Activated T-cell treated with anti-CD3 and anti-CD28 coated beads, Interleukin-2, amount 50 U/mL, for 24 hours (primary cell): Measurements from ENCODE around the gene MIDN.

Experiments
- DNase-seq: peaks from one replicate; pipeline ENCODE4 v3.0.0-alpha.2; 2020
- H3K27ac Mint-ChIP-seq: 2 replicates; pipeline ENCODE4 v1.8.0; 2020; ENCODE audit warnings: mild to moderate bottlenecking, mixed read lengths
- H3K27me3 Mint-ChIP-seq: 2 replicates; pipeline ENCODE4 v1.8.0; 2020; ENCODE audit warnings: mixed read lengths
- H3K36me3 Mint-ChIP-seq: 2 replicates; pipeline ENCODE4 v1.8.0; 2020; ENCODE audit warnings: low read depth, mixed read lengths
- H3K4me1 Mint-ChIP-seq: 2 replicates; pipeline ENCODE4 v1.8.0; 2020; ENCODE audit warnings: low read depth, mixed read lengths
- H3K4me3 Mint-ChIP-seq: 2 replicates; pipeline ENCODE4 v1.8.0; 2020; ENCODE audit warnings: mild to moderate bottlenecking, moderate library complexity, mixed read lengths
- H3K9me3 Mint-ChIP-seq: 2 replicates; pipeline ENCODE4 v1.8.0; 2020; ENCODE audit warnings: mixed read lengths

The MIDN gene

DNA sequence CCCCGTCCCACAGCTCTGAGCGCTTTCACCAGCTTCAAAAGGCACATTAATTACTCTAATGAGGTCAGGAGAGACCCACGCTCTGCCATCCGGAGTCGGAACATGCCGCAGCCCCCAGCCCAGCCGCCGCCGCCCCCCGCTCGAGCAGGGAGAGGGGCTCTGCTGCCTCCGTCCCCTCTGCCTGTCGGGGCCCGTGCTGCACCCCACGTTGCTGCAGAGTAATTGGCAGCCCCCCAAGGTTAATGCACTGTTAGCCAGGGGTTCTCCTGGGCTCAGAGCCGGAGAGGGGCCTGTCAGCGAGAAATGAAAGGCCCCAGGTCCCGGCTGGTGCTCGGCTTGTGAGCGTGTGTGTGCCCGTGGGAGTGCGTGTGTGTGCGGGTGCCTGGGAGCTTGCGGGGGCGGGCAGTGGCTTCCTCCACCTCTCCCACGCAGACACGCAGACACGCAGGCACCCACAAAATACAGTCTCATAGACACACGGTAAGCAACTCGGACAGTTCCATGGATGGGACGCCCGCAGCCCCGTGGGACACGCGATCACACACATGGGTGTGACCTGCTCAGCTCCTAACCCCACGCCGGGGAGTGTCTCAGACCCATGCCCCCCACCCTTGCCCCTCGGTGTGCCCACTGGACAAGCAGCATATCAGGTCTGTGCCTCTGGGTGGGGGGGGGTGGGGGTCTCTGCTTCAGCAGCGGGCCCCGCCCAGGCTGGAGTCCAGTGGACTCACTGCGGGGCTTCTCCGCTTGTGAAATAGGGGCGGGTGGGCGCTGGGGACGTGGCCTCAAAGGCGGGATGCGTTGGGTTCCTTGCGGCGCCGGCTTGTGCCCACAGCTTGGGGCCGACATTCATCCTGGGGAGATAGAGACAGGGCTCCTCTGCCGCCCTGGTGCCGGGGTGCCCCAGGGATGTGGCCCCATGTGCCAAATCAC lies 32.5 kb downstream of the MIDN start:
- Mint-ChIP-seq H3K4me1 (peaks cover 21% of the 10 kb centered on the region), H3K9me3 (no peaks in the 10 kb centered on the region), H3K36me3 (peaks cover 41% of the 10 kb centered on the region), H3K4me3 (no peak overlapping the region), H3K27ac (no peak overlapping the region), H3K27me3 (peaks cover 16% of the 10 kb centered on the region)
- DNase-seq, result no peak

DNA sequence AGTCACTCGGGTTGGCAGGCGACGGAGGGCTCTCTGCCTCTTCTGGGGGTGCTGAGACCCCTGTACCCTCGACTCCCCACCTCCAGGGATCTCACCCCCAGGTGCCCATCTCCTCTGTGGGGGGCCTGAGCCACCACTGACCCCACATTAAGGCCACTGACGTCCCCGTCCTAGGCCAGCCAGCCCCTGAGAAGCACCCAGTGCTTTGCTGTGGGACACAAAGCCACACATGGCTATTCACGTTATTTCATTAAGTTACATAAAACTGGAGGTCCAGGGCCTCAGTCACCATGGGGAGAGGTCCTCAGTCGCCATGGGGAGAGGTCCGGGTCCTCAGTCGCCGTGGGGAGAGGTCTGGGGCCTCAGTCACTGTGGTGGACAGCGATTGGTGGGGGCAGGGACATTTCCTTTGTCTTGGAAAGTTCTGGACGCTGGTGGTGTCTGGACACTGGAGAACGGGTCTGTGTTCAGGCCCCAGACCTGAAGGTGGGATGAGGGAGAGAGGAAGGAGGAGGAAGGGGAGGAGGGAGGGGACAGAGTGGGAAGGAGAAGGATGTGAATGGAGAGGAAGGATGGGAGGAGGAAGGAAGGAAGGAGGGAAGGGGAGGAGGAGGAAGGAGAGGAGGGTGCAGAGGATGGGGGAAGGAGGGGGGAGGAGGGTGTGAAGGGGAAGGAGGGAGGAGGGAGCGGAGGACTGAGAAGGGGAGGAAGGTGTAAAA lies 33.3 kb downstream of the MIDN start:
- no peak overlapping the region for H3K27ac Mint-ChIP-seq
- H3K9me3 Mint-ChIP-seq, result no peaks in the 10 kb centered on the region
- no peak overlapping the region for H3K4me3 Mint-ChIP-seq
- peaks cover 21% of the 10 kb centered on the region for H3K4me1 Mint-ChIP-seq
- H3K36me3 Mint-ChIP-seq, result peaks cover 36% of the 10 kb centered on the region
- H3K27me3 Mint-ChIP-seq, result peaks cover 20% of the 10 kb centered on the region
- no peak for DNase-seq

DNA sequence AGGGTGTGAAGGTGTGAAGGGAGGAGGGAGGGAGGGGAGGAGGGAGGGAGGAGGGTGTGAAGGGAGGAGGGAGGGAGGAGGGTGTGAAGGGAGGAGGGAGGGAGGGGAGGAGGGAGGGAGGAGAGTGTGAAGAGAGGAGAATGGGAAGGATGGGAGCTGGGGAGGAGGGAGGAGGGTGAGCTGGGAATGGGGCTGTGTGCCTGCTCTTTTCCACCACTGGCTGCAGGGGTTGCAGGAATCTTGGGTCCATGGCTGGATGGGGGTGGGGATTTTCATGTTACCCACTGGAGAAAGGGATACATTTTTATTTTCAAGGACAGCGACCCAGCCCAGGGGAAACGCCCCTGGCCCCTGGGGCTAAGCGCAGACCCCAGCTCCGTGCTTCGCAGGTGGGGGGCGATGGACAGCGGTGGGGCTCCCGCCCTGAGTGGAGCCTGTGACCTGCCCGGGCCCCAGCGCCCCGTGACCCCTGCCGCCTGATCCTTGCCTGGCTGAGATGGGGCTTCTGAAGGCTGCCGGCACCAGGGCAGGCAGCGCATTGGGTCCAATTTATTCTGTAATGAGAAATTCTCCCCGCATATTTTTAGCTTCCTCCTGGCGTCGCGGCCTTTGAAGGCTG lies 34.3 kb downstream of the MIDN start:
- Mint-ChIP-seq H3K27me3 (peaks cover 24% of the 10 kb centered on the region), H3K4me1 (peaks cover 15% of the 10 kb centered on the region), H3K4me3 (no peak overlapping the region), H3K27ac (no peak overlapping the region), H3K9me3 (no peaks in the 10 kb centered on the region), H3K36me3 (peaks cover 27% of the 10 kb centered on the region)
- DNase-seq, result no peak

DNA sequence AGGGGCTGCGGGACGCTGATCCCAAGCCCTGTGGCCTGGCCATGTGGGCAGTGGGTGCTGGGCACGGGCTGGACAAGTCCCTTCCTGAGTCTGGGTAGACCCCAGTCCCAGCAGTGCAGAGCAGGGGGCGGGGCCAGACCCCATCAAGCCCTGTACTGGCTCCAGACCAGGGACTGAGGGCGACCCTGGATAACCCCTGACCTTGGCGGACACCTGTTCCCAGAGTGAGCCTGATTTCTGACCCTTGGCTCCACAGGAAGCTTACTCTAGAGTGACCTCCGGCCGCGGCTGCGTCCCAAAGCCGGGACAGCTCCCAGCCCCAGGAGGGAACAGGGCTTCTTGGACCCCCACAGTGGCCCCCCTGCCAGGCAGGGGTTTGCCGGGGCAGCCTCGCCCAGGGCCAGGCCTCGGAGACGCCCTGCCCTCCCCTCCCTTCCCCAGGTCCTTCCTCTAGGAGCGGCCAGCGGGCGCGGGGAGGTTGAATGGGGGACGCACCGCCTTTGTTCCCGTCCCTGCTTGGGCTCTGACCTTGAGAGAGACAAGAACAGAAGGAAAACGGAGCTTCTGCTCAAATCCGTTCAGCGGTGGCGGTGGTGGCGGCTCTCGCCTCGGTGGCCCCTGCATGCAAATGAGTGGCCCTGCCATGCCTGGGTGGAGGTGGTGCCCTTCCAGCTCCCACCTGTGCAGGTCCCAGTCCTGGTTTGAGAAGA lies 35.0 kb downstream of the MIDN start:
- Mint-ChIP-seq H3K4me1 (peaks cover 10% of the 10 kb centered on the region), H3K27ac (no peak overlapping the region), H3K36me3 (peaks cover 20% of the 10 kb centered on the region), H3K9me3 (no peaks in the 10 kb centered on the region), H3K27me3 (peaks cover 29% of the 10 kb centered on the region), H3K4me3 (no peak overlapping the region)
- DNase-seq, result no peak

DNA sequence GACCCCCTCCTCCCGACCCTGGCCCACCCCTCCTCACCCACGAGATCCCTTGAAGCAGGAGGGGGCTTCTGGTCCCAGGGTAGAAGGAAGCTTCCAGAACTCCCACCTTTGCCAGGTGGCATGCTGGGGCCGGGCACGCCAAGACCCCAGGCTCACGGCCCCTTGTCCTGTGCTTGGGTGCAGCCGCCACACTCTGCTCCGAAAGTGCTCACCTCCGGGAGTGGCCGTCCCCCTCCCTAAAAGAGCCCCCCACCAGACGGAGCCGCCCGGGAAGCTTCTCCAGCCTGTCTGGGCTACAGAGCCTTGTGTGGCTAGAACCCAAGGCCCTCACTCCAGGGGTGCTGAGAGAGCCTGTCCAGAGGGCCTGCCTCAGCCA lies 35.5 kb downstream of the MIDN start:
- no peak overlapping the region for H3K27ac Mint-ChIP-seq
- H3K36me3 Mint-ChIP-seq, result peaks cover 16% of the 10 kb centered on the region
- peaks cover 31% of the 10 kb centered on the region for H3K27me3 Mint-ChIP-seq
- no peak overlapping the region for H3K4me3 Mint-ChIP-seq
- no peaks in the 10 kb centered on the region for H3K9me3 Mint-ChIP-seq
- peaks cover 10% of the 10 kb centered on the region for H3K4me1 Mint-ChIP-seq
- DNase-seq, result no peak

DNA sequence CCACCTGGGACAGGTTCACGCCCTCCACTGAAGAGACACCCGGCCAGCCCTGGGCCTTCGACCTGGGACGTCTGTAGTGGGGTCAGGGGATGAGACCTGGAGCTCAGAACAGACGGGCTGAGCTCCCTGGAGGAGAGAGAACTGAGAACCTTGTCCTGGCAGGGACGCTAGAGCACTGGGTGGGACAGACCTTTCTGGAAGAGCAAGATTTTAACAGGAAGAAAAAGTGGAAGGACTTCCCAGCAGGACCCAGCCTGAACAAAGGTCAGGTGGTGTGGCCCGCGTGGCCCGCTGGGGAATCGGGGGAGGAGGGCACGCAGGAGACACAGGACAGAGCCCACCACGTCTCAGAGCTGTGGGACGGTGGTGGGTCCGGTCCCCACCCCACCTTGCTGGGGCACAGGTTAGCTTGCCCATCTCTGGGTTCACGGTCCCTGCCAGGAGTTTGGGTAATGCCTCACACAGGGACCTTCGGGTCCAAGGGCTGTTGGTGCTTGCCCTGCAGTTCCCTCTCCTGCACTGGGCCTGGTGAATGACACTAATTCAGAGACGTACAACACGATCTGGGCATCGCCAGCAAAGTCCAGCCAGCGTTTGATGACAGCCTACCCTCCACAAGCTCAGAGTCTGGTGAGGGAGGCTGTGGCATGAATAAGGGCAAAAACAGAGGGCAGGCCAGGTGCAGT lies 36.1 kb downstream of the MIDN start:
- peak overlapping the region; percentile 1 for H3K27ac Mint-ChIP-seq
- peak overlapping the region; percentile 1 for H3K4me3 Mint-ChIP-seq
- no peak for DNase-seq
- H3K9me3 Mint-ChIP-seq, result no peaks in the 10 kb centered on the region
- H3K27me3 Mint-ChIP-seq, result peaks cover 35% of the 10 kb centered on the region
- peaks cover 11% of the 10 kb centered on the region for H3K36me3 Mint-ChIP-seq
- H3K4me1 Mint-ChIP-seq, result peaks cover 10% of the 10 kb centered on the region

DNA sequence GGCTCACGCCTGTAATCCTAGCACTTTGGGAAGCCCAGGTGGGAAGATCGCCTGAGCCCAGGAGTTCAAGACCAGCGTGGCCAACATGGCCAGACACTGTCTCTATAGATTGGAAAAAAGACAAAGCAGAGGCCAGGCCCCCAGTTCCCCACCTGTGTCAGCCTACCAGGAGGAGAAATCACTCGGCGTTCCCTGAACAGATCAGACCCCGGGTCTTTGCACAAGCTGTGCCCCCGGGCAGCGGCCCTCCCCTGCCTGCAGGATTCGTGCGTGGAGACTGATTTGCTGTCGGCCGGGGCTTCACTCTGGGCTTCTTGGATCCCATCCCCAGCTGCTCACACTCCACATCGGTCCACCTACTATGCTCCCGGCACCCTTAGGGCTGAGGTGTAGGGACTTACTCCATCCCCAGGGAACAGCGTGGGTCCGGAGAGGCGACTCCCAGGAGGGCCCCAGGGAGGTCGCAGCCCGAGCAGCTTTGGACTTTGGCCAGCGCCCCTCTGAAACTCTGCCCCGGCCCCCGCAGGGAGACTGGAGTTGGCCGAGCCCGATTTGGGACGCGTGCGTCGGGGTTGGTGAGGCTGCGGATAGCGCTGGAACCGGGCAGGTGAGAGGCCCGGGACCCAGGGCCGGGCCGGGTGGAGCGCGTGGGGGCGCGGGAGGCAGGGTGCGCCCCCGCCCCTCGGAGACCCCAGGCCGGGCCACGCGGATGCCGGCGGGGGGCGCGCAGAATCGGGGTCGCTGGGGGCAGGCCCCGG lies 36.8 kb downstream of the MIDN start:
- peaks cover 5% of the 10 kb centered on the region for H3K4me1 Mint-ChIP-seq
- H3K4me3 Mint-ChIP-seq, result peak overlapping the region; percentile 1
- H3K27me3 Mint-ChIP-seq, result peaks cover 35% of the 10 kb centered on the region
- H3K27ac Mint-ChIP-seq, result peak overlapping the region; percentile 1
- H3K9me3 Mint-ChIP-seq, result no peaks in the 10 kb centered on the region
- no peak for DNase-seq
- H3K36me3 Mint-ChIP-seq, result peaks cover 4% of the 10 kb centered on the region

DNA sequence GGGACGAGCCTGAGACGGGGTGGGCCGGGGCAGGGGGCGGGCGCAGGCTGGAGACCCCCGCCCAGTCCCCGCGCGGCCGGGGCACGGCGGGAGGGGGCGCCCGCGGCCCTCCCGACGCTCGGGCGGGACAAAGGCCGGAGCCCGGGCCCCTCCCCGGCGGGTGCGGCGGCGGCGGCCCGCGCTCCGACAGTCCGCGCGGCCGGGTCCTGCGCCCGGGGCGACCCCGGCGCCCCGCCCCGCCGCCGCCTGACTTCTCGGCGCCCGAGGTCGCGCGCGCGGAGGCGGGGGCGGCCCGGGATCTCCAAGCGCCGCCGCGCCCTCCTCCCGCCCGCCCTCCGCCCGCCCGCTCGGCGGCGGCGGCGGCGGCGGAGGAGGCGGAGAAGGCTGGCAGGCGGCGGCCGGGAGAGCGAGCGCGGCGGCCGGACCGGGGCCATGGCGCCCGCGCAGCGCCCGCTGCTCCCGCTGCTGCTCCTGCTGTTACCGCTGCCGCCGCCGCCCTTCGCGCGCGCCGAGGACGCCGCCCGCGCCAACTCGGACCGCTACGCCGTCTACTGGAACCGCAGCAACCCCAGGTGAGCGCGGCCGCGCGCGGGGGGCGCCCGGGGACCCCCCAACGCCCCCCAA lies 37.5 kb downstream of the MIDN start, which contains the start of gene EFNA2:
Gene EFNA2, plus strand, starts transcription at position 137 of the 624 bp plus-strand sequence. Its CDS starts 296 bp downstream, at position 433.
- no peak for DNase-seq
- H3K9me3 Mint-ChIP-seq, result no peaks in the 10 kb centered on the region
- H3K27ac Mint-ChIP-seq, result peak within 1 kb of the TSS; percentile 1
- H3K4me3 Mint-ChIP-seq, result peak within 1 kb of the TSS; percentile 54
- H3K36me3 Mint-ChIP-seq, result no peaks in the 10 kb centered on the region
- peaks cover 3% of the 10 kb centered on the region for H3K4me1 Mint-ChIP-seq
- peaks cover 35% of the 10 kb centered on the region for H3K27me3 Mint-ChIP-seq

DNA sequence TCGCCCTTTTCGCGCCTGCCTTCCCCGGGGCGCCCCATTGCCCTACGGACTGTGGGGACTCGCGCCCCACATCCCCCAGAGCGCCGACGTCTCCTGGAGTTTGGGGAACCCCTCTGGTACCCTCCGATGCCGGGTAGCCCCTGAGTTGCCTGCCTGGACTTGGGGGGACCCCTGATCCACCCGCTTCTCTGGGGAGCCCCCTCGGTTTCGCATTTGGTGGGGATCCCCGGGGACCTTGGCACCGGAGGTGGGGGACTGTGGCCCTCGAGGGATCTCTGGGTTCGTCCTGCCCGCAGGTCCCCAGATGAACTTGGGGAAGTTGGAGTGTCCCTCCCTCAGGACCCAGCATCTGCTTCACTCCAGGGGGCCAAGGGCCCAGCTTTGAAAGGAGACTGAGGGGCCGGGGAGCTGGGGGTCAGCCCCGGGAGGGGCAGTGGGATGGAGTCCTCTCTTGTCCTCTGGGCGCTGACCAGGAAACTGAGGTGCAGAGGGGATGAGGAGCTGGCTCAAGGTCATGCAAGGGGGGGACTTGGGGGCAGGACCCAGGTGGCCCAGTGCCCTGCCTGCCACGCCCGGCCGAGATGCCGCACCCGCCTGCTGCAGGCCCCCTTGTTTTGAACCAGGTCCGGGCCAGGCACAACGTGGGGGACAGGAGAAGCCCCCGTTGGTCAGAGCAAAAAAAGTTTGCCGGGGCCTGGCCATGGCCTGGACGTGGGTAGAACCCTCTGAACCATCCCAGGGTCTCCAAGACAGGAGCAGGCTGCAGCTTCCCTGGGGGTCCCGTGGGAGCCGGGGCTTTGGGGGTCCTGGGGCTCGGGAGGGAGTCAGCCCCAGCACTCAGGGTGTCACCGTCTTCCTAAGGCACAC lies 38.3 kb downstream of the MIDN start:
- H3K36me3 Mint-ChIP-seq, result no peaks in the 10 kb centered on the region
- peaks cover 3% of the 10 kb centered on the region for H3K4me1 Mint-ChIP-seq
- H3K4me3 Mint-ChIP-seq, result peak overlapping the region; percentile 54
- no peak for DNase-seq
- H3K27ac Mint-ChIP-seq, result no peak overlapping the region
- peaks cover 37% of the 10 kb centered on the region for H3K27me3 Mint-ChIP-seq
- H3K9me3 Mint-ChIP-seq, result no peaks in the 10 kb centered on the region

DNA sequence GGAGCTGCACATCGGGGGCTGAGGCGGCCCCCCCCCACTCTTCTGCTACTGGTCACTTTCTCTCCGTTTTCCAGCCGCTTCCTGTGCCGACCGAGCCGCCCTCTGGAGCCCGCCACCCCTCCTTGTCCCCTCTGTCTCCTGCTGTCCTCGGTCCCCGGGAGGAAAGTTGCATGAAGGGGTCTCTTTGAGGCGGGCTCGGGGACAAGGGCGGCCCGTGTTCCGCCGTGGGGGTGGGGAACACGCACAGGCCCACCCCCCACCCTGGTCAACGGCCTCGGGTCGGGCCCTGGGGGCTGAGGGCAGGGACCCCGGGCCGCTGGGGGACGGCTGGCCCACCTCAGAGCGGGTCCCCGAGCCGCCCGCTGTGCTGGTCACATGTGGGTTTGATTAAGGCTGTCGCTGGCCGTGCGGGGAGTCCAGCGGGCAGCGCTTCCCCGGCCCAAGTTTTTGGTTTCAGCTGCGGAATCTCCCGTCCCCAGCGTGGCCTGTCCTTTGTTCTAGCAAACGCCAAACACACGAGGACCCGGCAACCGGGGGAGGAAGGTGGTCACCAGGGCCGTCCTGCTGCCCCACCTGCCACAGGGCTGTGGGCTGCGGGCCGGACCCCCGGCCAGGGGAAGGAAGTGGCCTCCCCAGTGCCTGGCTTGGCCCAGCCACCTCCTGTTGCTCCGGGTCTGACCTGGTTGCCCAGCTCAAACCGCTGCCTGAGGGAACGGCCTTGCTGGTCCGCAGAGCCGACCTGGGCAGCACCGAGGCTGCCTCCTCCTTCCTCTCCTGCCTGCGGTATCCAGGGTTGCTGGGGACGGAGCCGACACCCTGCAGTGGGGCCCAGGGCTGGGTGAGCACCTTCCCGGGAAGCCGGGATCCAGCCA lies 39.2 kb downstream of the MIDN start:
- no peaks in the 10 kb centered on the region for H3K9me3 Mint-ChIP-seq
- no peak overlapping the region for H3K4me3 Mint-ChIP-seq
- H3K4me1 Mint-ChIP-seq, result peaks cover 3% of the 10 kb centered on the region
- no peak for DNase-seq
- no peak overlapping the region for H3K27ac Mint-ChIP-seq
- no peaks in the 10 kb centered on the region for H3K36me3 Mint-ChIP-seq
- peaks cover 46% of the 10 kb centered on the region for H3K27me3 Mint-ChIP-seq

DNA sequence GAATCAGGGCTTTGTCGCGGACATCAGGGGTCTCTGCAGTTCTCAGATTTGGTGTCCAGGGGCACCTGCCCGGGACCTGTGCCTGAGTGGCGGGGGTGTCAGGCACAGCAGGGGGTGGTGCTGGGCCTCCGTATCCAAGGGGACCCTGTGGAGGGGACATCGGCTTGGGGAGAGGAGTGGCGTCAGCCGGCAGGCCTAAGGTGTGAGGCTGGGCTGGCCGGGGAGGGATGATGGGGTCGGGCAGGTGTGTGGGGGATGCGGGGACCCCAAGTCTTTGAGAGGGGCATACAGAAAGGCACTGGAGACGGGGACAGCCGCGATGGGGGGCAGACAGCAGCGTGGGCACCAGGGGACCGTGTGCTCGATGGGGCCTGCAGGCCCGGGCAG lies 39.8 kb downstream of the MIDN start:
- Mint-ChIP-seq H3K27ac (no peak overlapping the region), H3K9me3 (no peaks in the 10 kb centered on the region), H3K4me1 (peaks cover 3% of the 10 kb centered on the region), H3K36me3 (no peaks in the 10 kb centered on the region), H3K27me3 (peaks cover 49% of the 10 kb centered on the region), H3K4me3 (no peak overlapping the region)
- no peak for DNase-seq
